GM12891 (cell line): ENCODE data around the gene WDFY1.

Experiments used
- PAX5 ChIP-seq: IDR thresholded peaks from 2 replicates; pipeline ENCODE4 v1.6.1; 2011; ENCODE audit warnings: low read length, moderate library complexity, mild to moderate bottlenecking; ENCODE audit not compliant: insufficient read depth, severe bottlenecking
- POLR2A ChIP-seq: IDR thresholded peaks from 2 replicates; pipeline ENCODE4 v1.6.1; 2011; ENCODE audit warnings: low read depth, low read length, control low read depth
- POLR2AphosphoS5 ChIP-seq: IDR thresholded peaks from 2 replicates; pipeline ENCODE4 v1.6.1; 2011; ENCODE audit warnings: low read depth, low read length, control low read depth
- POU2F2 ChIP-seq: IDR thresholded peaks from 2 replicates; pipeline ENCODE4 v1.6.1; 2011; ENCODE audit warnings: low read depth, mild to moderate bottlenecking, control low read depth, low read length, moderate library complexity
- SPI1 ChIP-seq: IDR thresholded peaks from 2 replicates; pipeline ENCODE4 v1.6.1; 2011; ENCODE audit warnings: low read depth, low read length, control low read depth
- TAF1 ChIP-seq: IDR thresholded peaks from 2 replicates; pipeline ENCODE4 v1.6.1; 2011; ENCODE audit warnings: low read depth, low read length, control low read depth

DNA sequence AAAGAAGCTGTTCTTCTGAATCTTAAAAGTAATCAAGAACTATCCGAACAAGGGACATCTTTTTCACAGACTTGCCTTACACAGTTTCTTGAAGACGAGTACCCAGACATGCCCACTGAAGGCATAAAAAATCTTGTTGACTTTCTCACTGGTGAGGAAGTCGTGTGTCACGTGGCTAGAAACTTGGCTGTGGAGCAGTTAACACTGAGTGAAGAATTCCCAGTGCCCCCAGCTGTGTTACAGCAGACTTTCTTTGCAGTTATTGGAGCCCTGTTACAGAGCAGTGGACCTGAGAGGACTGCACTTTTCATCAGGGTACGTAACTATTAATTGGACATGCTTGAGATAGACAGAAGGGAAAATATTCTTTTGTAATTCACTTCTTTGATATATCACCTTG is 14.6 kb upstream of the WDFY1 start:
- TF ChIP-seq POLR2AphosphoS5 = no peak
- 0 out of 2 replicates have a peak, but pooled peaks have one; percentile 4 for TF ChIP-seq SPI1
- no peak for TF ChIP-seq POLR2A
- no peak for TF ChIP-seq TAF1
- TF ChIP-seq PAX5 = no peak
- no peak for TF ChIP-seq POU2F2
